NB4 (cell line): ENCODE results near the gene LSAMP.

Source experiments
- DNase-seq: peaks from one replicate; pipeline ENCODE4 v3.0.0; 2010; ENCODE audit warnings: low read depth
- H3K4me3 ChIP-seq: one replicate; pipeline ENCODE4 v1.5.1; 2011; ENCODE audit warnings: mild to moderate bottlenecking, low read depth, low read length, moderate library complexity
- MYC ChIP-seq: IDR thresholded peaks from 2 replicates; pipeline ENCODE4 v1.6.1; 2011; ENCODE audit warnings: low read depth, low read length
- POLR2A ChIP-seq: IDR thresholded peaks from 2 replicates; pipeline ENCODE4 v1.6.1; 2011; ENCODE audit warnings: mild to moderate bottlenecking; ENCODE audit not compliant: insufficient read length; ENCODE audit errors: extremely low read depth
- TF ChIP-seq, protein P1 (sequence below): IDR thresholded peaks from 2 replicates; pipeline ENCODE4 v1.6.1; 2011; ENCODE audit warnings: low read depth, low read length
- TF ChIP-seq, protein P2 (sequence below): IDR thresholded peaks from one replicate; pipeline ENCODE4 v1.5.1; 2012; ENCODE audit warnings: low read depth, low read length

Gene LSAMP

DNA sequence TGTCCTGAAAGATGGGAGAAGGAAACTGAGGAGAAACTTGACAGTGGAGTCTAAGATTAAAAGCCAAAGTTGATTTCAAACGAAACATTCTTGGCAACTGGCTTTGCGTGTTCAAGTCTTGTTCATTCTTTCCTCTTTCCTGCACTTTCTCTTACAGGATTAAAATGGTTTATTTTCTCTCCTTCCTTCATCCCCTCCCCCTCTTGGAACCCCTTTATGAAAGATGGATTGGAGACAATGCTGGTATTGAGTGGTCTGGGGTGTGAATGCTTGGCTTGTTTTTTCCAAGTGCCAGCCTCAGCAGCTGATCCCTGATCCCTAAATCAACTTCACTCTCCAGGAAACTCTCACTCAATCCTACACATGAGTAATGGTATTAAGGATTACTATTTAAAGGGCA is 703 bp upstream of the LSAMP start:
- TF ChIP-seq, protein P1, sequence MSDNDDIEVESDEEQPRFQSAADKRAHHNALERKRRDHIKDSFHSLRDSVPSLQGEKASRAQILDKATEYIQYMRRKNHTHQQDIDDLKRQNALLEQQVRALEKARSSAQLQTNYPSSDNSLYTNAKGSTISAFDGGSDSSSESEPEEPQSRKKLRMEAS, result no peak
- TF ChIP-seq POLR2A (no peak), MYC (no peak)
- TF ChIP-seq, protein P2, sequence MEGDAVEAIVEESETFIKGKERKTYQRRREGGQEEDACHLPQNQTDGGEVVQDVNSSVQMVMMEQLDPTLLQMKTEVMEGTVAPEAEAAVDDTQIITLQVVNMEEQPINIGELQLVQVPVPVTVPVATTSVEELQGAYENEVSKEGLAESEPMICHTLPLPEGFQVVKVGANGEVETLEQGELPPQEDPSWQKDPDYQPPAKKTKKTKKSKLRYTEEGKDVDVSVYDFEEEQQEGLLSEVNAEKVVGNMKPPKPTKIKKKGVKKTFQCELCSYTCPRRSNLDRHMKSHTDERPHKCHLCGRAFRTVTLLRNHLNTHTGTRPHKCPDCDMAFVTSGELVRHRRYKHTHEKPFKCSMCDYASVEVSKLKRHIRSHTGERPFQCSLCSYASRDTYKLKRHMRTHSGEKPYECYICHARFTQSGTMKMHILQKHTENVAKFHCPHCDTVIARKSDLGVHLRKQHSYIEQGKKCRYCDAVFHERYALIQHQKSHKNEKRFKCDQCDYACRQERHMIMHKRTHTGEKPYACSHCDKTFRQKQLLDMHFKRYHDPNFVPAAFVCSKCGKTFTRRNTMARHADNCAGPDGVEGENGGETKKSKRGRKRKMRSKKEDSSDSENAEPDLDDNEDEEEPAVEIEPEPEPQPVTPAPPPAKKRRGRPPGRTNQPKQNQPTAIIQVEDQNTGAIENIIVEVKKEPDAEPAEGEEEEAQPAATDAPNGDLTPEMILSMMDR, result no peak
- no peak overlapping the region for H3K4me3 ChIP-seq
- no peak for DNase-seq

DNA sequence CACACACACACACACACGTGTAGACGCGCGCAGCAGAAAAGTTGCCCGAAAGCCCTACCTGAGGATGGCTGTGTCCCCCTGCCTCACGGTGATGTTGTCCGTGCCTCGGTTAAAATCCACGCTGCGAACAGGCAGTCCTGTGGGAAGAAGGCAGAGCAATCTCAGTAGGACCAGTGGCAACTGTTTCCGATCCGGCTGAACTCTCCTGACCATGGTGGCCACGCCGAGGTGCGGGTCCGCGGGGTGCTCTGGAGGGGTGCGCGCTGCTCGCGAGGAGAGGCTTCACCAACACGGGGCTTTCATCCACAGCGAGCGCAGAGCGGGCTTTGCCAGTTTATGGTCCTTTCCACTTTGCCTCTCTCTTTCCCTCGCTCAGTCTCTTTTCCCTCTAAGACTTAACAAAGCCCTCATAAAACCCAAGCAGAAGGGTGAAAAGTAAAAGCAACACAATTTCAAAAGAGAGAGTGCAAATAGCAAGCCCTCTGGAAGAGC is 422 bp downstream of the LSAMP start:
- DNase-seq, result no peak
- TF ChIP-seq POLR2A (no peak), MYC (no peak)
- TF ChIP-seq, protein P2, result no peak
- TF ChIP-seq, protein P1, result no peak
- no peak overlapping the region for H3K4me3 ChIP-seq

DNA sequence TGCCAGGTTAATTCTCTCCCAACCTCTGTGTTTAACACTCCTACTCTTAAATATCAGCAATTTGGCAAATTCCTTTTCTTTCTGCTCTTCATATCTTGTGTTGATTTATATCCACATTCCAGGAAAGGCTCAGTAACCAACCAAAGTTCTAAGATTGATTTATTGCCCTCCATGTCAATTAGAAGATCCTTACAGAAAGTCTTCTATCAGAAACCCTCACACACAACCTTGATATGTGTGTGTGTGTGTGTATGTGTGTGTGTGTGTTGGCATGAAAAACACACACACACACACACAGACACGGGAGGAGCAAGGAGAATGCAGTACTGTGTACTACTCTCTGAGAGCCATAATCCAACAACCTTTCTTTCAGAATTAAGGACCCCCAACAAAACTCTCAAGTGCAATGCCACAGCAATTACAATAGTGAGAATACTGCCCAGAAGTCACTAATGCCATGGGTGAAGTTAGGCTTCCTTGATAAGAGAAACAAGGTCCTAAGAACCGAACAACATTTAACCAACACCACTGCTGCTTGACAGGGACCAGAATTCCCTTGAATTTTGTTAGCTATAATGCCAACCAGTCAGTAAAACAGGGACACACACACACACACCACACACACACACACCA is 1.1 kb downstream of the LSAMP start:
- no peak overlapping the region for H3K4me3 ChIP-seq
- DNase-seq, result no peak
- TF ChIP-seq, protein P2, result no peak
- TF ChIP-seq MYC, result no peak

DNA sequence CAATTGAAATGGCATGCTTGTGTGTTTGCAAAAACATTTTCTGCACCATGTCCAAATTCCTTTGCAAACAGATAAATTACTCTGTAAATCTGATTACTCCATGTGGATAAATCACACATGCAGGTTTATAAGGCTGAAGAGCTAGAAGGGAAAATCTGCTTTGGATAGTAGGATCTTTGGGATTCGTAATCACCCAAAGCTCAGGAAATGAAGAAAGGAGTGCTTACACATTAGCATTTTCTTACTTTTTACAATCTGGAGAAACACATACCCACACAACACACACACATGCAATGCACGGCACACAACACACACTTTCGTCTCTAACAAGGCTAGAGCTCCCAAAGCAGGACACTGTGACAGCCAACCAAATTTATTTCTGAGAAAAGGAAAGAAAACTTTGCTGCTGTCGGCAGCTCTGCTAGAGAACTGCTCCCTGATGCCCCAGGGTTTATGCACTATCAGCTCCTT is 2.1 kb downstream of the LSAMP start:
- TF ChIP-seq MYC, result no peak
- TF ChIP-seq, protein P1, result no peak
- TF ChIP-seq POLR2A, result no peak
- TF ChIP-seq, protein P2, result no peak
- H3K4me3 ChIP-seq, result no peak overlapping the region
- DNase-seq, result no peak

DNA sequence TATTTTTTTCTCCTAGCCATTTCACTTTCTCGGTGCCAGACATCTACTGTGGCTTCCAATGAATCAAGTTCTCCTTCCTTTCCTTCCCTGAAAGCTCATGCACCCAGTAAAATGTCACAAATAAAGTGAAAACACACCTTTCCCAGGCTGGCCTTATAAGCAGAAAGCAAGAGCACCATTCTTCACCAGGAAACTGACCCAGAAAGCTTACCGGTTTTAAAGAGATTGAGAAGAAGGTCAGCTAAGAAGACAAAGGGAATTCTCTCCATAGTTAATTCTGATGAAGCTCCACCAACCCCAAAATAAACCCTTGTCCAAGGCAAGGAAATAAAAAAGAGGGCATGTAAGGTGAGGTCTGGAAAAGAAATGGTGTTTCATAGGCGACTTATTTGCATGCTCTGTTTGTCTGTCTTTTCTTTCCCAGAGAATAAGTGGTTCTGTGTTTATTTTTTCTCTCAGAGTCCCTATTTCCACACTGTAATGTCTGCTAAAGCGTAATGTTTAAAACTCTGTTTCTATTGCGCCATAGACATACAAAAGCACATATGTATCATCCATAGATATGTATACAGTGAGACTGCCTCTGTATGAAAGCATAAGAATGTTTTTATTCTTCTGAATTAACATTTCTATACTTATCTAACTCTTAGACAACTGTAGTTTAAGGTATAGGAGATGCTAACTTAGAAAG is 2.8 kb downstream of the LSAMP start:
- TF ChIP-seq MYC, result no peak
- TF ChIP-seq, protein P2, result no peak
- TF ChIP-seq, protein P1, result no peak
- no peak for DNase-seq
- no peak overlapping the region for H3K4me3 ChIP-seq
